H9 (cell line): Measurements from ENCODE around the gene LGALS9C. TPM values are rescaled to one million over a fixed set of nuclear protein-coding genes. Genes with fewer than 3 reads are reported as not detected.
"Not testable (repeated sequence)": the region's sequence is repeated elsewhere in the genome, so short reads cannot be mapped to it uniquely, and the experiment has no call there.

Experiments
- DNase-seq: peaks from one replicate; pipeline ENCODE4 v3.0.0-alpha.2; 2017
- H2AFZ ChIP-seq: one replicate; pipeline ENCODE4 v1.6.1; 2013; ENCODE audit warnings: mild to moderate bottlenecking, low read length, control low read depth, moderate library complexity
- H2AK5ac ChIP-seq: 2 replicates; pipeline ENCODE4 v1.6.1; 2013; ENCODE audit warnings: low read length, control low read depth, mixed read lengths; ENCODE audit not compliant: insufficient read length
- H2BK120ac ChIP-seq: one replicate; pipeline ENCODE4 v1.6.1; 2013; ENCODE audit warnings: low read depth, mild to moderate bottlenecking, low read length, control low read depth, inconsistent platforms; ENCODE audit not compliant: poor library complexity, severe bottlenecking
- H2BK12ac ChIP-seq: 2 replicates; pipeline ENCODE4 v1.6.1; 2013; ENCODE audit warnings: low read length, control low read depth, mixed read lengths, low read depth; ENCODE audit not compliant: insufficient read length
- H2BK15ac ChIP-seq: 2 replicates; pipeline ENCODE4 v1.6.1; 2013; ENCODE audit warnings: low read depth, low read length, control low read depth
- H2BK20ac ChIP-seq: one replicate; pipeline ENCODE4 v1.6.1; 2013; ENCODE audit warnings: low read depth, mild to moderate bottlenecking, low read length, control low read depth, inconsistent platforms; ENCODE audit not compliant: poor library complexity, severe bottlenecking
- H2BK5ac ChIP-seq: 2 replicates; pipeline ENCODE4 v1.6.1; 2013; ENCODE audit warnings: low read length, control low read depth, mixed read lengths; ENCODE audit not compliant: insufficient read length
- H3K14ac ChIP-seq: 2 replicates; pipeline ENCODE4 v1.6.1; 2013; ENCODE audit warnings: low read length, control low read depth; ENCODE audit not compliant: insufficient read depth
- H3K18ac ChIP-seq: 2 replicates; pipeline ENCODE4 v1.6.1; 2013; ENCODE audit warnings: low read depth, mild to moderate bottlenecking, mixed read lengths, low read length, control low read depth; ENCODE audit not compliant: insufficient read length
- H3K23ac ChIP-seq: 2 replicates; pipeline ENCODE4 v1.6.1; 2013; ENCODE audit warnings: low read length, control low read depth, mixed read lengths, low read depth; ENCODE audit not compliant: insufficient read length
- H3K23me2 ChIP-seq: 2 replicates; pipeline ENCODE4 v1.6.1; 2013; ENCODE audit warnings: low read depth, mild to moderate bottlenecking, mixed read lengths, low read length, control low read depth; ENCODE audit not compliant: insufficient read length, poor library complexity, severe bottlenecking
- H3K27ac ChIP-seq: 2 replicates; pipeline ENCODE4 v1.5.1; 2013; ENCODE audit warnings: low read length, control low read depth, mixed read lengths, low read depth; ENCODE audit not compliant: insufficient read length
- H3K27me3 ChIP-seq: 2 replicates; pipeline ENCODE4 v1.6.1; 2013; ENCODE audit warnings: low read length, control low read depth, inconsistent platforms; ENCODE audit not compliant: insufficient read depth
- H3K4ac ChIP-seq: 2 replicates; pipeline ENCODE4 v1.6.1; 2013; ENCODE audit warnings: low read depth, mild to moderate bottlenecking, control low read depth, inconsistent platforms, low read length, moderate library complexity
- H3K4me1 ChIP-seq: 2 replicates; pipeline ENCODE4 v1.6.1; 2013; ENCODE audit warnings: low read length, control low read depth, inconsistent platforms; ENCODE audit not compliant: insufficient read depth
- H3K4me2 ChIP-seq: 2 replicates; pipeline ENCODE4 v1.6.1; 2013; ENCODE audit warnings: low read length, control low read depth, mixed read lengths; ENCODE audit not compliant: insufficient read length, insufficient read depth
- H3K56ac ChIP-seq: 2 replicates; pipeline ENCODE4 v1.6.1; 2013; ENCODE audit warnings: low read depth, mild to moderate bottlenecking, mixed read lengths, low read length, control low read depth; ENCODE audit not compliant: insufficient read length
- H3K79me1 ChIP-seq: 2 replicates; pipeline ENCODE4 v1.6.1; 2013; ENCODE audit warnings: low read depth, mild to moderate bottlenecking, moderate library complexity, low read length, control low read depth, inconsistent platforms; ENCODE audit not compliant: insufficient read depth, poor library complexity, severe bottlenecking
- H3K79me2 ChIP-seq: 2 replicates; pipeline ENCODE4 v1.6.1; 2013; ENCODE audit warnings: low read length, control low read depth, inconsistent platforms; ENCODE audit not compliant: insufficient read depth
- H3K9ac ChIP-seq: 2 replicates; pipeline ENCODE4 v1.6.1; 2013; ENCODE audit warnings: low read length, control low read depth, mixed read lengths; ENCODE audit not compliant: insufficient read length; ENCODE audit errors: extremely low read depth
- H3K9me3 ChIP-seq: one replicate; pipeline ENCODE4 v1.6.1; 2013; ENCODE audit warnings: low read depth, low read length, inconsistent platforms; ENCODE audit not compliant: control insufficient read depth
- H3T11ph ChIP-seq: one replicate; pipeline ENCODE4 v1.6.1; 2013; ENCODE audit warnings: mild to moderate bottlenecking, low read length, control low read depth, inconsistent platforms
- H4K20me1 ChIP-seq: one replicate; pipeline ENCODE4 v1.6.1; 2013; ENCODE audit not compliant: control insufficient read depth, insufficient read length, insufficient read depth
- H4K5ac ChIP-seq: 2 replicates; pipeline ENCODE4 v1.6.1; 2013; ENCODE audit warnings: low read depth, mild to moderate bottlenecking, mixed read lengths, low read length, control low read depth; ENCODE audit not compliant: insufficient read length
- H4K8ac ChIP-seq: replicated peaks from 2 replicates; pipeline ENCODE4 v1.6.1; 2013; ENCODE audit warnings: low read length, control low read depth, mixed read lengths, low read depth; ENCODE audit not compliant: insufficient read length
- H4K91ac ChIP-seq: 2 replicates; pipeline ENCODE4 v1.6.1; 2013; ENCODE audit warnings: low read depth, mild to moderate bottlenecking, moderate library complexity, mixed read lengths, low read length, control low read depth; ENCODE audit not compliant: insufficient read length
- H3K27ac Mint-ChIP-seq, 3 experiments: 2 replicates in 2 of 3; 3 replicates in 1 of 3; pipeline ENCODE4 v1.8.0; 2020 to 2021; ENCODE audit warnings: mixed read lengths in 3 of 3, mild to moderate bottlenecking in 1 of 3, moderate library complexity in 1 of 3
- H3K27me3 Mint-ChIP-seq: 2 replicates; pipeline ENCODE4 v1.8.0; 2021; ENCODE audit warnings: low read depth, mild to moderate bottlenecking, moderate library complexity, mixed read lengths
- H3K36me3 Mint-ChIP-seq, 3 experiments: 2 replicates in 2 of 3; 3 replicates in 1 of 3; pipeline ENCODE4 v1.8.0; 2020 to 2021; ENCODE audit warnings: low read depth in 3 of 3, mixed read lengths in 3 of 3; ENCODE audit not compliant: insufficient read depth in 1 of 3
- H3K4me1 Mint-ChIP-seq, 2 experiments: 2 replicates each; pipeline ENCODE4 v1.8.0; 2020; ENCODE audit warnings: mixed read lengths in 2 of 2
- H3K4me3 Mint-ChIP-seq, 2 experiments: 2 replicates in 1 of 2; 3 replicates in 1 of 2; pipeline ENCODE4 v1.8.0; 2020 to 2021; ENCODE audit warnings: mild to moderate bottlenecking in 2 of 2, mixed read lengths in 2 of 2, moderate library complexity in 1 of 2
- H3K9me3 Mint-ChIP-seq, 2 experiments: 2 replicates in 1 of 2; 3 replicates in 1 of 2; pipeline ENCODE4 v1.8.0; 2020; ENCODE audit warnings: mild to moderate bottlenecking in 2 of 2, mixed read lengths in 2 of 2, moderate library complexity in 1 of 2
- WGBS: extraction: QIAGEN DNeasy Blood & Tissue Kit; methylation state at CpG from one replicate; pipeline ENCODE4 v1.1.7; 2013; ENCODE audit warnings: missing lambda C conversion rate, low lambda C conversion rate, mixed read lengths; ENCODE audit not compliant: insufficient read length; ENCODE audit errors: extremely low coverage; 5-methylcytosine and 5-hydroxymethylcytosine counted together
- long read RNA-seq: library from polyadenylated mRNA; unstranded; transcript quantifications from one replicate; pipeline ENCODE4 v2.0.0, GENCODE V29; 2020
- total RNA-seq: library from RNA; stranded (reverse); gene quantifications from 2 replicates; pipeline ENCODE4 v1.2.1, GENCODE V29; 2021

Gene LGALS9C
- total RNA-seq: not detected in 2 replicates
- long read RNA-seq: 0 reads

DNA sequence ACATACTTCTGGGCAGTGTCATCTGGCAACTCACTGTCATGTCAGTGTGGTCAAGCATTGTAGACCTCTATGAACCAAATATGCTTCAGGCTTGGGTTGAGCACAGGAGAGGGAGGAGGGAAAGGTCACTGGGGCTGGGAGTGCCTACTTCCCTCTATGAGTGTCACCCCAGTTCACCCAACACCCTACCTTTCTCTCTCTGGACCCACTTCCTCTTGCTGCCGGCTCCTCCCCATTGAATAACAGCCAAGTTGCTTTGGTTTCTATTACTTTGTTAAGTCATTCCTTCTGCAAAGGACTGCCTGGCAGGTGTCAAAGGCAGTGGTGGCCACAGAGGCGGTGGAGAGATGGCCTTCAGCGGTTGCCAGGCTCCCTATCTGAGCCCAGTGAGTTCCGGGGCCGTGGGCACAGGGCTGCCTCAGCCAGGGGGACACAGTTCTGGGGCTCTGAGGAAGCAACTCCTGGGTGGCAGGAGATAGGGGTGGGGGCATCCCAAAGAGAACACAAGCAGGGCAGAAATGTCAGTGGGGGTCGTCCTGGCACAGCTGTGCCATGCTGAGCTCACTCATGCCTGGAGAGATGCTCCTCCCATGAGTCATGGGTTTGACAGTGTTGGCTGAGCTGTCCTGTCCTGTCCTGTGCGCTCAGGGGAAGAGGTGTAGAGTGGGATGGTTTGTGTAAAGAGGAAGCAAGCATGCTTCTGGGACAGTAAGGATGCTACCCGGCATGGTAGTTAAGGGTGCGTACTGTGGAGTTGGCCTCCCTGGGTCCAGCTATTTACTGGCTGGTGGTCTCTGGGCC lies at the start of gene LGALS9C:
LGALS9C (plus strand) TSS at position 282 of the 801 bp plus-strand sequence; CDS start at position 348, 66 bp downstream.
- not testable (repeated sequence) for H3K9me3 ChIP-seq, H3K36me3 Mint-ChIP-seq, H4K91ac ChIP-seq, H3K14ac ChIP-seq, H3K4me3 Mint-ChIP-seq, H3K4me1 ChIP-seq, H2BK120ac ChIP-seq, H2BK20ac ChIP-seq, H3K27me3 ChIP-seq, H3K18ac ChIP-seq, H2BK5ac ChIP-seq, H3K4ac ChIP-seq, H3K79me1 ChIP-seq, H4K20me1 ChIP-seq, H2BK15ac ChIP-seq, H3K4me1 Mint-ChIP-seq, DNase-seq, H3T11ph ChIP-seq, H3K79me2 ChIP-seq, H2AK5ac ChIP-seq, H4K5ac ChIP-seq, H3K27ac ChIP-seq, H2AFZ ChIP-seq, H2BK12ac ChIP-seq, H3K4me2 ChIP-seq, H3K56ac ChIP-seq, H3K27me3 Mint-ChIP-seq, H3K27ac Mint-ChIP-seq, H3K23ac ChIP-seq, H3K9ac ChIP-seq, H3K9me3 Mint-ChIP-seq, H4K8ac ChIP-seq, H3K23me2 ChIP-seq
- WGBS: no CpG with 5 or more reads among the region's 9 CpGs

DNA sequence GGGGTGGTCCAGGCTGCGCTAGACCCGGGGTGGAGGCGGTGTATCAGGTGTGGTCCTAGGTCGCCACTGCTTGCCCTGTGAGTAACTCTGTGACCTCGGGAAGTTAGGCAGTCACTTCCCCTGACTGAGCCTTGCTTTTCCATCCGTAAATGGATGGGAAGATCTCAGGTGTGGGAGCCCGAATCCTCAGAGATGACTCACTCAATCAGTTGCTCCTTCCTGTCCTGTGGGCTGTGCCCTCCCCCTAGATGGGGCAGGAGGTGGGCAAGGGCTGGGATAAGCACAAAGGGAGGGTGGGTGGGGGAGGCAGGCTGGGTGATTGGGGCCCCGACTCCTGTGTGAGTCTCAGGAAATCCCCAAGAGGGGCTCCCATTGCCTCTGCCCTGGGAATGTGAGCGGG lies 44.4 kb upstream of the LGALS9C start:
- H2AK5ac ChIP-seq, H3K9ac ChIP-seq, H4K20me1 ChIP-seq, H2BK12ac ChIP-seq, H3K23me2 ChIP-seq, H3K36me3 Mint-ChIP-seq, H3K27me3 Mint-ChIP-seq, H2BK5ac ChIP-seq, H4K8ac ChIP-seq, H3K27ac Mint-ChIP-seq, H2BK15ac ChIP-seq, H3K9me3 ChIP-seq, H3T11ph ChIP-seq, H3K79me2 ChIP-seq, H3K18ac ChIP-seq, H3K4me1 Mint-ChIP-seq, H4K5ac ChIP-seq, H2BK120ac ChIP-seq, H3K27ac ChIP-seq, H3K79me1 ChIP-seq, H3K23ac ChIP-seq, DNase-seq, H2BK20ac ChIP-seq, H3K27me3 ChIP-seq, H3K4me1 ChIP-seq, H3K4ac ChIP-seq, H3K9me3 Mint-ChIP-seq, H4K91ac ChIP-seq, H3K4me2 ChIP-seq, H3K14ac ChIP-seq, H2AFZ ChIP-seq, H3K4me3 Mint-ChIP-seq, H3K56ac ChIP-seq: not testable (repeated sequence)
- WGBS: no CpG with 5 or more reads among the region's 9 CpGs
